Activated CD8-positive, alpha-beta memory T cell treated with anti-CD3 and anti-CD28 coated beads, Interleukin-2, amount 10 ng/mL, durations not matched to agents 7 days and 5 days (primary cell): Measurements from ENCODE around the gene FAM131C. TPM values are rescaled to one million over a fixed set of nuclear protein-coding genes. Genes with fewer than 3 reads are reported as not detected.
A peak's percentile ranks its signal among the peaks of the same experiment; 100 is the strongest.

Experiments used
- ATAC-seq: fragments of 150-1000 bp; cut with Tn5 transposase; one replicate; pipeline ENCODE4 v1.10.0; 2021; ENCODE audit warnings: moderate library complexity
- CTCF ChIA-PET: fragments of 350-600 bp; sonication (Branson Sonifier 250); formaldehyde crosslinking; loops from one replicate; lab custom pipeline; 2021; ENCODE audit warnings: antibody characterized with exemption; lab: Charles Lee
- DNase-seq: peaks from one replicate; pipeline ENCODE4 v3.0.0-alpha.2; 2020
- H3K27ac Mint-ChIP-seq: one replicate; pipeline ENCODE4 v1.8.0; 2021; ENCODE audit warnings: mild to moderate bottlenecking, mixed read lengths
- H3K27me3 Mint-ChIP-seq: one replicate; pipeline ENCODE4 v1.8.0; 2021; ENCODE audit warnings: mixed read lengths
- H3K36me3 Mint-ChIP-seq: one replicate; pipeline ENCODE4 v1.8.0; 2021; ENCODE audit warnings: mild to moderate bottlenecking, mixed read lengths
- H3K4me1 Mint-ChIP-seq: one replicate; pipeline ENCODE4 v1.8.0; 2021; ENCODE audit warnings: mixed read lengths
- H3K4me3 Mint-ChIP-seq: one replicate; pipeline ENCODE4 v1.8.0; 2021; ENCODE audit warnings: mild to moderate bottlenecking, moderate library complexity, mixed read lengths
- H3K9me3 Mint-ChIP-seq: one replicate; pipeline ENCODE4 v1.8.0; 2022; ENCODE audit warnings: low read depth, mixed read lengths
- total RNA-seq, 2 experiments: library from RNA; stranded (reverse); gene quantifications; one replicate each; pipeline ENCODE4 v1.2.3, GENCODE V29; 2021

The FAM131C gene
- total RNA-seq, 2 experiments from 2014 or later = 0.91 to 1.8 TPM

GRCh38 chr1:16009030-16009460 lies 64.4 kb downstream of the FAM131C start:
- H3K36me3 Mint-ChIP-seq = no peaks in the 10 kb centered on the region
- no peak overlapping the region for H3K4me3 Mint-ChIP-seq
- peaks cover 13% of the 10 kb centered on the region for H3K27me3 Mint-ChIP-seq
- CTCF ChIA-PET = interaction anchor here (0.6 to 5.5 kb wide), 13 partner anchors 9 to 261 kb away, joined by 3 to 39 read pairs (median 3); partner anchors contain the start of gene HSPB7
- H3K9me3 Mint-ChIP-seq = no peaks in the 10 kb centered on the region
- no peak overlapping the region for H3K27ac Mint-ChIP-seq
- DNase-seq (peak; percentile 83), ATAC-seq (peak; percentile 62)
- H3K4me1 Mint-ChIP-seq = peaks cover 14% of the 10 kb centered on the region

Other genes with a start within 250 kb of the FAM131C start
- gene SPEN, start 225.9 kb downstream of the FAM131C start, total RNA-seq = 10 to 100 TPM; 74.6 to 75.5 TPM
- 10 to 100 TPM; 55.8 to 68.8 TPM for gene ZBTB17, start 97.5 kb downstream of the FAM131C start, total RNA-seq
- gene SRARP, start 69.4 kb downstream of the FAM131C start, total RNA-seq = not detected
- gene HSPB7, start 55.6 kb downstream of the FAM131C start, total RNA-seq = not detected
- gene CLCNKA, start 51.6 kb downstream of the FAM131C start, total RNA-seq = not detected
- gene CLCNKB, start 29.9 kb downstream of the FAM131C start, total RNA-seq = not detected
- not detected for gene EPHA2, start 82.4 kb upstream of the FAM131C start, total RNA-seq
- gene ARHGEF19, start 139.0 kb upstream of the FAM131C start, total RNA-seq = 1 to 10 TPM; 5.3 to 6.0 TPM
- 1 to 10 TPM; 5.9 to 6.4 TPM for gene CPLANE2, start 163.5 kb upstream of the FAM131C start, total RNA-seq